ENCODE measurements around the gene ANGPTL8. TPM values are rescaled to one million over a fixed set of nuclear protein-coding genes. Genes with fewer than 3 reads are reported as not detected.

The ANGPTL8 gene
- total RNA-seq, 1 donor from 2014 or later: not detected

DNA sequence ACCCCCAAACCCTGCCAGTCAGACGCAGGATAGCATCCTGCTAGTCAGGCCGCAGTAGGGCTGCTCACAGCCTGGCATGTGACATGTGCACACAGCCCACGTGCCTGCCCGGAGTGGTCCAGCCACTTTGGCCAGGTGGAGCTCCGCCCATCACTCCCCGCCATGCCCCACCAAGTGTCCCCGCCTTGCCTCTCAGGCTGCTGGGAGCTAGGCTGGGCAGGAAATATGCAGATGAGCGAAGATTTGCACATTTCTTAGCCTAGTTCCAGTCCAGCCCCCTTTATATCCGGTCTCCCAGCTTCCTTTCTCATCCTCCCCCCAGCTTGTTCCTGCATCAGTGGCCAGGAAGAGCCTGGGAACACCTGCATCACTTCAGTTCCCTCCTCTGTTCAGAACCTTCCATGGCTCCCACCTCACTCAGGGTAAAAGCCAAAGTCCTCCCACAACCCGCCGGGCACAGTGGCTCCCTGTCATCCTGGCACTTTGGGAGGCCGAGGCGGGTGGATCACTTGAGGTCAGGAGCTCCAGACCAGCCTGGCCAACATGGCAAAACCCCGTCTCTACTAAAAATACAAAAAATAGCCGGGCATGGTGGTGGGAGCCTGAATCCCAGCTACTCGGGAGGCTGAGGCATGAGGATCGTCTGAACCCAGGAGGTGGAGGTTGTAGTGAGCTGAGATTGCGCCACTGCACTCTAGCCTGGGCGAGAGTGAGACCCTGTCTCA lies 25.2 kb downstream of the ANGPTL8 start:
- no peak overlapping the region for H3K4me3 ChIP-seq
- no peaks in the 10 kb centered on the region for H3K9me3 ChIP-seq
- no peak overlapping the region for H3K27ac ChIP-seq
- intact Hi-C loops (cut with DNase I): no loop called here
- no peaks in the 10 kb centered on the region for H3K36me3 ChIP-seq
- no peak for DNase-seq (ENCODE audit: low spot score in 2 of 2)
- peaks cover 4% of the 10 kb centered on the region in 2 donors for H3K4me1 ChIP-seq
- no peaks in the 10 kb centered on the region for H3K27me3 ChIP-seq
- TF ChIP-seq CTCF (IDR thresholded peaks at IDR 0.05): no peak

GRCh38 chr19:11265177-11265784 lies 25.9 kb downstream of the ANGPTL8 start:
- Histone ChIP-seq H3K4me3 (no peak overlapping the region), H3K27ac (no peak overlapping the region), H3K36me3 (no peaks in the 10 kb centered on the region), H3K4me1 (peaks cover 4% of the 10 kb centered on the region in 2 donors), H3K27me3 (no peaks in the 10 kb centered on the region), H3K9me3 (no peaks in the 10 kb centered on the region)
- no peak for DNase-seq (ENCODE audit: low spot score in 2 of 2)
- TF ChIP-seq CTCF (IDR thresholded peaks at IDR 0.05): no peak
- intact Hi-C loops (cut with DNase I): no loop called here

GRCh38 chr19:11265785-11266236 lies 26.4 kb downstream of the ANGPTL8 start:
- no peak for DNase-seq (ENCODE audit: low spot score in 2 of 2)
- intact Hi-C loops (cut with DNase I): no loop called here
- Histone ChIP-seq H3K4me1 (peaks cover 4% of the 10 kb centered on the region in 2 donors), H3K27me3 (no peaks in the 10 kb centered on the region), H3K9me3 (no peaks in the 10 kb centered on the region), H3K27ac (no peak overlapping the region), H3K4me3 (no peak overlapping the region), H3K36me3 (no peaks in the 10 kb centered on the region)
- no peak for TF ChIP-seq CTCF (IDR thresholded peaks at IDR 0.05)

- Histone ChIP-seq H3K27me3 (no peaks in the 10 kb centered on the region), H3K27ac (no peak overlapping the region)
- no peak for DNase-seq (ENCODE audit: low spot score in 2 of 2)
These were observed 28.1 kb downstream of the ANGPTL8 start for GRCh38 chr19:11267316-11268085.

More at GRCh38 chr19:11267316-11268085, 28.1 kb downstream of the ANGPTL8 start:
- H3K36me3 ChIP-seq: no peaks in the 10 kb centered on the region
- intact Hi-C loops (cut with DNase I): no loop called here
- TF ChIP-seq CTCF (IDR thresholded peaks at IDR 0.05): no peak
- peaks cover 3 to 4% of the 10 kb centered on the region in 2 donors for H3K4me1 ChIP-seq
- no peak overlapping the region for H3K4me3 ChIP-seq
- no peaks in the 10 kb centered on the region for H3K9me3 ChIP-seq

All from ascending aorta (tissue), 2 donors.